Activated T-helper 1 cell treated with anti-CD3 and anti-CD28 coated beads, Interleukin-12 subunit alpha, Interleukin-12 subunit beta, Interleukin-2, Interleukin-4 antibody, amounts not matched to agents 30 ng/mL and 10 ng/mL and 1 ng/mL, durations not matched to agents 14 hours and 24 hours and 36 hours (primary cell): Measurements from ENCODE around the gene ADGRG4. TPM values are rescaled to one million over a fixed set of nuclear protein-coding genes. Genes with fewer than 3 reads are reported as not detected.

Source experiments
- DNase-seq: peaks from one replicate; pipeline ENCODE4 v3.0.0; 2021; ENCODE audit warnings: low spot score
- H3K27ac Mint-ChIP-seq: one replicate; pipeline ENCODE4 v1.8.0; 2021; ENCODE audit warnings: mild to moderate bottlenecking, mixed read lengths
- H3K27me3 Mint-ChIP-seq: one replicate; pipeline ENCODE4 v1.8.0; 2022; ENCODE audit warnings: mild to moderate bottlenecking, moderate library complexity, mixed read lengths; ENCODE audit not compliant: insufficient read depth
- H3K36me3 Mint-ChIP-seq: one replicate; pipeline ENCODE4 v1.8.0; 2021; ENCODE audit warnings: low read depth, mixed read lengths
- H3K4me1 Mint-ChIP-seq: one replicate; pipeline ENCODE4 v1.8.0; 2021; ENCODE audit warnings: low read depth, mixed read lengths
- H3K4me3 Mint-ChIP-seq: one replicate; pipeline ENCODE4 v1.8.0; 2021; ENCODE audit warnings: mild to moderate bottlenecking, moderate library complexity, mixed read lengths
- H3K9me3 Mint-ChIP-seq: one replicate; pipeline ENCODE4 v1.8.0; 2021; ENCODE audit warnings: mixed read lengths
- intact Hi-C: fragments of 100-400 bp; cut with micrococcal nuclease; formaldehyde crosslinking; loops from one replicate; pipeline ENCODE4 v1.15.1; 2024
- total RNA-seq: library from RNA; stranded (reverse); gene quantifications from 2 replicates; pipeline ENCODE4 v1.2.3, GENCODE V29; 2022

ADGRG4 gene
- total RNA-seq, 1 donor from 2014 or later: not detected

DNA sequence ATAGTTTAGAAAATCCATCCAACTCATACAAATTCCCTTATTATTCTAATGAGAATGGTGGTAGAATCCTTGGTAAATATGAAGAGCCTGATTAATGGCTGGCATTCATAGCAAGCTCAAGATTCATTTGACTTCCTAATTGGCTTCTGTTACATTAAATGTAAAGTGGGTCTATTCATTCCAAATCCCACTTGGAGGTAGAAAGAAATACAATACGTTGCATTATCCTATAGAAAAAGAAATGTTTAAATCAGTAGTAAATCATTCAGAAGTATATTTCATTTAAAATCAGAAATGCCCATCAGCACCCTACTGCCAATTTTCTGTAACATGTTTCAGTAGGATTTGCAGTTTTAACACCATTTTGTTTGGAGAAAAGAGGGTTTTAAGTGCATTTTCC, 6.7 kb downstream of the ADGRG4 start:
- H3K36me3 Mint-ChIP-seq: no peaks in the 10 kb centered on the region
- no peak overlapping the region for H3K27ac Mint-ChIP-seq

DNA sequence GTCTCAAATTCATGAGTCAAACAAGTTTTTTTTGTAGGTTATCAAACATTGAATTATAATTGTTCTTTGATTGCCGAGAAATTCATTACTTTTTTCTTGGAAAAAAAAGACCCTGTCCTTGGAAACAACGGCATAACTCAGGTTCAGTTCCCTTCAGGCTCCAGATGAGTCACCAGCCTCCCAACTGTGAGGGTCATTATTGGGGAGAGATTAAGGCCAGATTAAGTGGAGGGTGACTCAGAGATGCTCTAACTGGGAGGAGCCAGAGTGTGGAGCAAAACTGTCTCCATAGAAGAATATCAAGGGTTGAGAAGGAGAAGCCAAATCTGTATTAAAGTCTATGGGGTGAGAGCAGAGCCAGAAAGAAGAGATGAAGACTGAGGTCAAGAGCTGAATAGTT, 9.6 kb downstream of the ADGRG4 start:
- intact Hi-C loops: no loop called here
- Mint-ChIP-seq H3K4me1 (no peaks in the 10 kb centered on the region), H3K27ac (no peak overlapping the region), H3K4me3 (no peak overlapping the region), H3K36me3 (no peaks in the 10 kb centered on the region), H3K27me3 (peaks cover 8% of the 10 kb centered on the region), H3K9me3 (no peaks in the 10 kb centered on the region)
- DNase-seq: no peak

More for the DNA sequence above, 6.7 kb downstream of the ADGRG4 start:
- Mint-ChIP-seq H3K4me1 (no peaks in the 10 kb centered on the region), H3K9me3 (no peaks in the 10 kb centered on the region), H3K27me3 (peaks cover 9% of the 10 kb centered on the region), H3K4me3 (no peak overlapping the region)
- DNase-seq: no peak
- intact Hi-C loops: no loop called here

DNA sequence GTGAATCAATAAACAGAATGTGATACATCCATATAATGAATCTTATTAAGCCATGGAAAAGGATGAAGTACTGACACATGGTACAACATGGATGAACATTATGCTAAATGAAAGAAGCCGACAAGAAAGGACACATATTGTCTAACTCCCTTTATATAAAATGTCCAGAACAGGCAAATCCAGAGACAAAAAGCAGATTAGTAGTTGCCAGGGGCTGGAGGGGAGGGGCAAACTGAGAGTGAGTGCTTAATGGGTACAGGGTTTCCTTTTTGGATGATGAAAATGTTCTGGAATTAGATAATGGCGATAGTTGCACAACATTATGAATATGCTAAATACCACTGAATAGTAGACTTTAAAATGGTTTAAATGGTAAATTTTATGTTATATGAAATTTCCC, 17.4 kb downstream of the ADGRG4 start:
- Mint-ChIP-seq H3K27ac (no peak overlapping the region), H3K27me3 (no peaks in the 10 kb centered on the region), H3K4me3 (no peak overlapping the region), H3K36me3 (no peaks in the 10 kb centered on the region), H3K4me1 (no peaks in the 10 kb centered on the region), H3K9me3 (no peaks in the 10 kb centered on the region)
- no peak for DNase-seq
- intact Hi-C loops: no loop called here

DNA sequence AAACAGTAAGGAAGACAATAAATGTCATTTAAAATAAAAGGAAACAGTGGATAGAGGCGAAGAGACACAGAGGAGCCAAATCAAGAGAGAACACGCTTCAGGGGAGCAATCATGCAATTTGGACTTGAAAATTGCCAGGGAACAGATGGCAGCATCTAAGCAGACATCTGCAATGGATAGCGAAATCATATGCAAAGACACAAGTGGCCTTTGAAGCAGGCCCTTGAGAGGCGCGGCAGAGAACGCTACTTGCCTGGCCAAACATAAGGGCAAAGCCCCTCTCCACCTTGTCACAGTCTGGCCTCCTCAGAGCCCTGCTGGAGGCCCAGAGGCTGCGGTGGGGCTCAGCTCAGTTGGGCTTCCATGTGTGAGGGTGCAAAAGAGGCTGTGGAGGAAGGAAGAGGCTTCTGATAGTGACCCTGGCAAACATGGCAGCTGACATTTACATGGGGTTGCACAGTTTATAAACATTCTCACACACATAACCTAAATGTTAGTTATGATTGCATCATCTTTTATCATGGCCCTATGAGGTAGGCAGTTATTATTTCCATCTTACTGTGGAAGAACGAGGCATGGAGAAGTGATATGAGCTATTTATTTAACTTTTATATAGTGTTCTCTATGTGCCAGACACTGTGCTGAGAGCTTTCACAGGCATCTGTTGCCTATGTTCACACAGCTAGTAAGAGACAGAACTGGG, 18.3 kb downstream of the ADGRG4 start:
- H3K36me3 Mint-ChIP-seq: no peaks in the 10 kb centered on the region

DNA sequence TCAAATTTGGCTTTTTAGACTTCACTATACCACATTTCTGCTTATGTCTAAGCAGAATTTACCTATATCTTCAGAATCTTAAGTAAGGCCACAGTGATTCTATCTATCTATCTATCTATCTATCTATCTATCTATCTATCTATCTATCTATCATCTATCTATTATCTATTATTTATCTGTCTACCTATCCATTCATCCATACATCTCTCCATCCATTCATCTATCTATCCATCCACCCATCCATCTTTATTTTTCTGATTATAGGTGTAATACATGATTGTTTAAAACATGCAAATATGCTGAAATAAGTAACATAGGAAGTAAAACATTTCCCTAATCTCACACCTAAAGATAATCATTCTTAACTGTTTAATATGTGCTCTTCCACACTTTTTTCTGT, 18.8 kb downstream of the ADGRG4 start:
- H3K27me3 Mint-ChIP-seq: no peaks in the 10 kb centered on the region
- DNase-seq: no peak
- no peak overlapping the region for H3K4me3 Mint-ChIP-seq
- H3K9me3 Mint-ChIP-seq: no peaks in the 10 kb centered on the region
- no peaks in the 10 kb centered on the region for H3K4me1 Mint-ChIP-seq
- H3K36me3 Mint-ChIP-seq: no peaks in the 10 kb centered on the region
- no peak overlapping the region for H3K27ac Mint-ChIP-seq
- intact Hi-C loops: no loop called here

More for the DNA sequence above, 18.3 kb downstream of the ADGRG4 start:
- intact Hi-C loops: no loop called here
- Mint-ChIP-seq H3K27ac (no peak overlapping the region), H3K4me3 (no peak overlapping the region), H3K27me3 (no peaks in the 10 kb centered on the region), H3K4me1 (no peaks in the 10 kb centered on the region), H3K9me3 (no peaks in the 10 kb centered on the region)
- no peak for DNase-seq

DNA sequence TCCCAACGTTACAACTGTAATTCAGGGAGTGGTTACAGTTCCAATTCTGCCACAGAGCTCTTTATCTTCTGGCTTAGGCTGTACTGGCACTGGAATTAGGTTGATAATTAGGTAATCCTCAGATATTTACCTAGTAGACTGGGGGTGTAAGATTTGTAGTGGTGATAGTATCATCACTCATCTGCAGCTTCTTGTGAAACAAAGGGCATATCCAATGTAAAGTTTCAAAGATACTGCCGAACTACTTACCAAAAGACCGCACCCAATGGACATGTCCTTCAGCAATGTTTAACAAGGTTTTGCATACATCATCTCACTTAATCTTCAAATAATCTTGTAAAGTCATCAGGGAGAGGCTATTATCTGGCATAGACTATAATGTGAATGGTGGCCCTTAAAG, 20.8 kb downstream of the ADGRG4 start:
- Mint-ChIP-seq H3K9me3 (no peaks in the 10 kb centered on the region), H3K4me1 (no peaks in the 10 kb centered on the region), H3K4me3 (no peak overlapping the region), H3K36me3 (no peaks in the 10 kb centered on the region), H3K27ac (no peak overlapping the region), H3K27me3 (no peaks in the 10 kb centered on the region)
- intact Hi-C loops: no loop called here
- no peak for DNase-seq

DNA sequence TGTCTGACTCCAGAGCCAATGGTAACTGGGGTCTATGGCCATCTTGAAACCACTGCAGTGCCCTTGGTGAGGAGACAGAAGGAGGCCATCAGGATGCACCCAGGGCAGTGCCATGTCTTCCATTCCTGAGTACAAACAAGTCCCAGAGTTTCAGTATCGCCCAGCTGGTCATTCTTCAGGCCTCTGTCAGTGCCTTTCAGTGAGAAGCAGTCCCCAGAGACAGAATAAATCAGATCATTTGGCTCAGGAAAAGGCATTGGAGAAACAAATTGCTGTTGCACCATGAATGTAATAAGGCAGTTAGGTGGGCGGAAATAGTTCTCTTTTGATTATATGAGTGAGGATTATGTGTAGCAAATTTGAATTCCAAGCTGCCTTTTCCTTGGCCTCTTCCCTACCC, 21.3 kb downstream of the ADGRG4 start:
- H3K36me3 Mint-ChIP-seq: no peaks in the 10 kb centered on the region
- H3K4me3 Mint-ChIP-seq: no peak overlapping the region
- no peak for DNase-seq
- H3K4me1 Mint-ChIP-seq: no peaks in the 10 kb centered on the region
- H3K9me3 Mint-ChIP-seq: no peaks in the 10 kb centered on the region
- H3K27me3 Mint-ChIP-seq: no peaks in the 10 kb centered on the region
- intact Hi-C loops: no loop called here
- H3K27ac Mint-ChIP-seq: no peak overlapping the region

DNA sequence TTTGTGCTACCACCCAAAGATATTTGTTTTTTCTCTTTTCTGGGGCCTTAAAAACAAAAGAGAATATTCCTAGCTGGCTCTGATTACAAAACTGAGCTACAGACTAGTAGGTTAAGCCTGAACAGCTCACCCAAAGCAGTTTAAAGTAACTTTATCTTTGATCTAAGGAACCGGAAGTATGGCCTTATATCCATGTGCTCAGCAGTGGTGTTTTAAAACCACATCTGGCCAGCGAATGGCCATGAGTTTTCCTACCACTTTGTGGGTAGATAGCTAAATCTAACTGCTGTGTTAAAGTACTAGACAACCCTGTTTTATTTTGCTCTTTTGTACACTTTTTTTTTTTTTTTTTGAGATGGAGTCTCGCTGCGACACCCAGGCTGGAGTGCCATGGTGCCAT, 24.6 kb downstream of the ADGRG4 start:
- intact Hi-C loops: no loop called here
- no peak for DNase-seq

DNA sequence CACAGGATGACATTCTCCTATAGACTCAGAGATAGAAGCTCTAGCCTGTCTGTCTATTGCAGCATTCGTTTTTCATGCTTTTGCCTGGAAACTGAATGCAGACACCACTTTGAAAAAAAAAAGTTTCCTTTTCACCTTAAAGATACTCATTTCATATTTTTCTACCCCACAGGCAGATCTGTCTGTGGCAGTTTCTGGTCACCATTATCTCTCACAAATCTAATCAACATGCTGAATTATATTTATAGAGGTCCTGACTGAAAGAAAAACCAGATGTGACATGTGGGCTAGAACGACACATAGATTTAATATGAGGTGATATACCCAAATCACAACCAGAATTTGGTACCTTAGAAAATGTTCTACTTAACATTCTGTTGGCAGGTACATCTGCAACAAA, 28.2 kb downstream of the ADGRG4 start:
- no peaks in the 10 kb centered on the region for H3K27me3 Mint-ChIP-seq
- H3K36me3 Mint-ChIP-seq: no peaks in the 10 kb centered on the region
- intact Hi-C loops: no loop called here
- no peak for DNase-seq
- no peaks in the 10 kb centered on the region for H3K9me3 Mint-ChIP-seq
- H3K4me1 Mint-ChIP-seq: no peaks in the 10 kb centered on the region
- H3K4me3 Mint-ChIP-seq: no peak overlapping the region
- no peak overlapping the region for H3K27ac Mint-ChIP-seq

More for the DNA sequence above, 24.6 kb downstream of the ADGRG4 start:
- Mint-ChIP-seq H3K27me3 (no peaks in the 10 kb centered on the region), H3K36me3 (no peaks in the 10 kb centered on the region), H3K4me3 (no peak overlapping the region), H3K9me3 (no peaks in the 10 kb centered on the region), H3K4me1 (no peaks in the 10 kb centered on the region), H3K27ac (no peak overlapping the region)

DNA sequence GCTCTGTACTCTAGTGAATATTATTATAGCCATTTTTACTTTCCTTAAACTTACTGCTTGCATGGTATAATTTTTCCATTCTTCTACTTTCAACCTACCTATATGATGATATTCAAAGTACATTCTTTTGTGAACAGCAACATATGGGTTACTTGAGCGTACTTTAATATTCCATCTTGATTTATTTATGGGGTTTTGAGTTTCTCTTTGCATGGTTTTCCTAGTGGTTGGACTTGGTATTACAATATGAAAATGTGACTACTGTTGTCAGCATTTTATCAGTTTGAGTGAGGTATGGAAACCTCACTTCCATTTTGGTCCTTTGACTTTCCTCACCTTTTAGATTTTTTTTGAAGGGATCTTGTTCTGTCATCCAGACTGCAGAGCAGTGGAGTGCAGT, 35.9 kb downstream of the ADGRG4 start:
- no peaks in the 10 kb centered on the region for H3K36me3 Mint-ChIP-seq
- H3K4me3 Mint-ChIP-seq: no peak overlapping the region
- no peaks in the 10 kb centered on the region for H3K27me3 Mint-ChIP-seq
- intact Hi-C loops: no loop called here
- H3K9me3 Mint-ChIP-seq: no peaks in the 10 kb centered on the region
- H3K4me1 Mint-ChIP-seq: no peaks in the 10 kb centered on the region
- no peak overlapping the region for H3K27ac Mint-ChIP-seq
- no peak for DNase-seq

DNA sequence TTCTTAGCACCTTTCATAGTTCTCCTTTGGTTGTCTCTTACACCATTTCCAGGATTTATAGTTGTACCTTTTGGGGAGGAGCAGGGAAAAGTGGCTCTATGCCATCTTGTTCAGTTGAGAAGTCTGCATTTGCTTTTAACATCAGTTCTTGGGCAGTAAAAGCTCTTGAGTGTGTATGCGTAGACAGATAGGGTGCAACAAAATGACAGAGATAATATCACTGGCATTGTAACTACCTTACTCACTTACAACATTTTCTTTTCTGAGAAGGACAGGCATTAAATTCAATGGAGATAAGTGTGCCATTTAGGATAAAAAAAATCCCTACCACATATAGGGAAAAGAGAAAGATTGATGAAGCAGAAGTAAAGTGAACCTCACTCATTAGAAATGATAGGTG, 38.9 kb downstream of the ADGRG4 start:
- DNase-seq: no peak
- no peaks in the 10 kb centered on the region for H3K27me3 Mint-ChIP-seq
- intact Hi-C loops: no loop called here
- H3K9me3 Mint-ChIP-seq: no peaks in the 10 kb centered on the region
- H3K4me1 Mint-ChIP-seq: no peaks in the 10 kb centered on the region
- no peak overlapping the region for H3K27ac Mint-ChIP-seq
- no peaks in the 10 kb centered on the region for H3K36me3 Mint-ChIP-seq
- H3K4me3 Mint-ChIP-seq: no peak overlapping the region

DNA sequence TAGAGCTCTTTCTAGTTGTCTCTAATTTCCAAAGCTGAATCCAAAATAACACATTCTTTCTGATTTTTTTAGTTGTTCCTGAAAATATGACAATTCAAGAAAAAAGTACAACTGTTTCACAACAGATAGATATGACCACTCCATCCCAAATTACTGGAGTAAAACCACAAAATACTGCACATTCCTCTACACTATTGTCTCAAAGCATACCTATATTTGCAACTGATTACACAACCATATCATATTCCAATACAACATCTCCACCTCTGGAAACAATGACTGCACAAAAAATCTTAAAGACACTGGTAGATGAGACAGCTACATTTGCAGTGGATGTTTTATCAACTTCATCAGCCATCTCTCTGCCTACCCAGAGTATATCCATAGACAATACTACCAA, 43.6 kb downstream of the ADGRG4 start:
- H3K27me3 Mint-ChIP-seq: peaks cover 2% of the 10 kb centered on the region

DNA sequence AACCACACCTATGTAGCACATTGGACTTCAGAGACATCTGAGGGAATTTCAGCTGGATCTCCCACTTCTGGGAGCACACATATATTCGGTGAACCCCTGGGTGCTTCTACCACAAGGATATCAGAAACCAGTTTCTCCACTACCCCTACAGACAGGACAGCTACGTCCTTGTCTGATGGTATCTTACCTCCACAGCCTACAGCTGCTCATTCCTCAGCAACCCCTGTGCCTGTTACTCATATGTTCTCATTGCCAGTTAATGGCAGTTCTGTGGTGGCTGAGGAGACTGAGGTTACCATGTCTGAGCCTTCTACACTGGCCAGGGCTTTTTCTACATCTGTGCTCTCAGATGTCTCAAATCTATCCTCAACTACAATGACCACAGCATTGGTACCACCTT, 45.7 kb downstream of the ADGRG4 start:
- Mint-ChIP-seq H3K4me3 (no peak overlapping the region), H3K27ac (no peak overlapping the region), H3K9me3 (no peaks in the 10 kb centered on the region), H3K4me1 (no peaks in the 10 kb centered on the region), H3K36me3 (no peaks in the 10 kb centered on the region), H3K27me3 (peaks cover 2% of the 10 kb centered on the region)
- no peak for DNase-seq
- intact Hi-C loops: no loop called here

More for the DNA sequence above, 43.6 kb downstream of the ADGRG4 start:
- no peak overlapping the region for H3K4me3 Mint-ChIP-seq
- H3K9me3 Mint-ChIP-seq: no peaks in the 10 kb centered on the region
- intact Hi-C loops: no loop called here
- no peak for DNase-seq
- H3K4me1 Mint-ChIP-seq: no peaks in the 10 kb centered on the region
- H3K27ac Mint-ChIP-seq: no peak overlapping the region
- no peaks in the 10 kb centered on the region for H3K36me3 Mint-ChIP-seq

DNA sequence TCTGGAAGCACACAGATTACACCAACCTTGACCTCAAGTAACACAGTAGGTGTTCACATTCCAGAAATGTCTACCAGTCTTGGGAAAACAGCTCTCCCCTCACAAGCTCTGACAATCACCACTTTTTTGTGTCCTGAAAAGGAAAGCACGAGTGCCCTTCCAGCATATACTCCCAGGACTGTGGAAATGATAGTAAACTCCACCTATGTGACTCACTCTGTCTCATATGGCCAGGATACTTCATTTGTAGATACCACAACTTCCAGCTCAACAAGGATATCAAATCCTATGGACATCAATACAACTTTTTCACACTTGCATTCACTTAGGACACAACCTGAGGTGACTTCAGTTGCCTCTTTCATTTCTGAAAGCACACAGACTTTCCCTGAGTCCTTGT, 46.9 kb downstream of the ADGRG4 start:
- no peak overlapping the region for H3K4me3 Mint-ChIP-seq
- no peak for DNase-seq
- intact Hi-C loops: no loop called here
- no peaks in the 10 kb centered on the region for H3K9me3 Mint-ChIP-seq
- H3K4me1 Mint-ChIP-seq: no peaks in the 10 kb centered on the region
- no peaks in the 10 kb centered on the region for H3K36me3 Mint-ChIP-seq
- H3K27me3 Mint-ChIP-seq: peaks cover 2% of the 10 kb centered on the region
- no peak overlapping the region for H3K27ac Mint-ChIP-seq
